Measurements from ENCODE around the gene CHTF18.

Gene CHTF18

DNA sequence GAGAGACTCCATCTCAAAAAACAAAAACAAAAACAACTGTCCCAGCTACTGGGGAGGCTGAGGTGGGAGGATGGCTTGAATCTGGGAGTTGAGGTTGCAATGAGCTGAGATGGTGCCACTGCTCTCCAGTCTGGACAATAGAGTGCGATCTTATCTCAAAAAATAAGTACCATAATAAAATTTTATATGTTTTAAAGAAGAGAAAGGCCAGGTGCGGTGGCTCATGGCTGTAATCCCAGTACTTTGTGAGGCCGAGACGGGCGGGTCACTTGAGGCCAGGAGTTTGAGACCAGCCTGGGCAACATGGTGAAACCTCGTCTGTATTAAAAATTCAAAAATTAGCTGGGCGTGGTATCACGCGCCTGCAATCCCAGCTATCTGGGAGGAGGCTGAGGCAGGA, 11.6 kb upstream of the CHTF18 start:
- no peak for DNase-seq

DNA sequence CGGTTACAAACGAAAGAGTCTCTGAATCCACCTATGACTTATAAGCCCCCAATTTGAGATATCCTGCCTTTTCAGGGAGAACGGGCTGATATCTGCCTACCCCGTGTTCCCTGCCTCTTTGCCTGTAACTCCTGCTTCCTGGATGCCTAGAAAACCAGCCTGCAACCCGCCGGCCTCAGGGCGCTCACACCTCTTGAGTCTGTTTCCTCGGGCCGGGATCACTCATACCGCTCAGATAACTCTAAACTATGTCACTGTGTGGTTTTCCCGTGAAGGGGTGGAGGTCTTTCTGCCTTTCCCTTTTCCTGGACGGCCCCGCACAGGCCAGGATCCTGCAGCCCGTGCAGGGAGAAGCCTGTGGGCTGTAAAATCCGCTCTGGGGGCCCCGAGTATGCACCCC, 10.6 kb upstream of the CHTF18 start:
- DNase-seq, result no peak

DNA sequence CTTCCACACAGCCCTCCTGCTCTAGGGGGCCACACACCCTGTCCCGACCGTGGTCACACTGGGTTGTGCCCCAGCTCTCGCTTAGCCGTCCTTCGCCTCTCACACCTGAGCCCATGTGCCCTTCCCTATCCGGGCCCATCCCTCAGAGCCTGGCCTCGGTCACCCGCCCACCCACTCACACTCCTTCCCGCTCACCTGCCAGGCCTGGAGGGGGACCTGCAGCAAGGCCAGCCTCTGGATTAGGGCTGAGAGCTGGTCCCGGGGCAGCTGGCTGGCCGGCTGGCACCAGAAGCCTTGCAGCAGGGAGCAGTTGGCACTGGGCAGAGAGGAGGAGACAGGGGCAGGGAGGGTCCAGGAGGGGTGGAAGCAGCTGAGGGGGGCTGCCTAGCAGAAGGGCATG, 10.0 kb upstream of the CHTF18 start:
- no peak for DNase-seq

DNA sequence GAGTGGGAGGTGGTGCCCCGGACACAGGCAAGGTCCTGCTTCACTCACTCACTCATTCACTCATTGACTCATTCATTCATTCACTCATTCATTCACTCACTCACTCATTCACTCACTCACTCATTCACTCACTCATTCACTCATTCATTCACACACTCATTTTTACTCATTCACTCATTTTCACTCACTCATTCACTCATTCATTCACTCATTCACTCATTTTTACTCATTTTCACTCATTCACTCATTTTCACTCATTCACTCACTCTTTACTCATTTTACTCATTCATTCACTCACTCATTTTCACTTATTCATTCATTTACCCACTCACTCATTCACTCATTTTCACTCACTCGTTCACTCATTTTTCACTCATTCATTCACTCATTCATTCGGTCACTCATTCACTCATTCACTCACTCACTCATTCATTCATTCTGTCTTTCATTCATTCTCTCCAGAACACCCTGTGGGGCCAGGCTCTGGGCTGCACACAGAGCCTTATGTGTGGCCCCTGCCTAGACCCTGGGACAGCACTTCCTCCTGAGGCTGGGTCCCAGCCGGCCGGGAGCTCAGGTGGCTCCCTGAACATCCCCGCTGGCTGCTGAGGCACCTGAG, 9.4 kb upstream of the CHTF18 start:
- no peak for DNase-seq

DNA sequence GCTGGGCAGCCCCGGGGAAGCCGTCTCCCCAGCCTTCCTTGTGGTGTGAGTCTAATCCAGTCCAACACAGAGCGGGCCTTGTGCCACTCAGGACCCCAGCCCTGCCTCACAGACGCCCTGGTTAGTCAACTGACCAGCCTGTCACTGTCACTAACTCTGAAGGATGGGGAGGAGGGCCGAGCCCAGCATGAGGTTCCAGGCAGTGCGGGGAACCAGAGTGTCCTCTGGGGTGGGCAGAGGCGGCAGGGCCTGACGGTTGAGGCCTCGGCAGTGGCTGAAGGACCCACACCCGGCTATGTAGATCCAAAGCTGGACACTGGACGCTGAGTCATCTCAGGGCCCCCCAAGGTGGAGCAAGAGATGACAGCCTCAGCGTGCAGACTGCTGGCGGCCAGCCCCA, 8.9 kb upstream of the CHTF18 start:
- no peak for DNase-seq

DNA sequence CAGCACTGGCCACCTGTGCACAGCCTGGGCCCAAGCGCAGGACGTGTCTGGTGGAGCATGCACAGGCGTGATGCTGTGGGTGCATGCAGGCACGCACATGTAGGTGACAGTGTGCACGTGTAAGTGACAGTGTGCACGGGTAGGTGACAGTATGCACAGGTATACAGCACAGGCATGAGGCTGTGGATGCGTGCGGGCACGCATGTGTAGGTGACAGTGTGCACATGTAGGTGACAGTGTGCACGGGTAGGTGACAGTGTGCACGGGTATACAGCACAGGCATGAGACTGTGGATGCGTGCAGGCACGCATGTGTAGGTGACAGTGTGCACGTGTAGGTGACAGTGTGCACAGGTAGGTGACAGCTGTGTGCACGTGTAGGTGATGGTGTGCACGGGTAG, 8.1 kb upstream of the CHTF18 start:
- DNase-seq, result no peak

DNA sequence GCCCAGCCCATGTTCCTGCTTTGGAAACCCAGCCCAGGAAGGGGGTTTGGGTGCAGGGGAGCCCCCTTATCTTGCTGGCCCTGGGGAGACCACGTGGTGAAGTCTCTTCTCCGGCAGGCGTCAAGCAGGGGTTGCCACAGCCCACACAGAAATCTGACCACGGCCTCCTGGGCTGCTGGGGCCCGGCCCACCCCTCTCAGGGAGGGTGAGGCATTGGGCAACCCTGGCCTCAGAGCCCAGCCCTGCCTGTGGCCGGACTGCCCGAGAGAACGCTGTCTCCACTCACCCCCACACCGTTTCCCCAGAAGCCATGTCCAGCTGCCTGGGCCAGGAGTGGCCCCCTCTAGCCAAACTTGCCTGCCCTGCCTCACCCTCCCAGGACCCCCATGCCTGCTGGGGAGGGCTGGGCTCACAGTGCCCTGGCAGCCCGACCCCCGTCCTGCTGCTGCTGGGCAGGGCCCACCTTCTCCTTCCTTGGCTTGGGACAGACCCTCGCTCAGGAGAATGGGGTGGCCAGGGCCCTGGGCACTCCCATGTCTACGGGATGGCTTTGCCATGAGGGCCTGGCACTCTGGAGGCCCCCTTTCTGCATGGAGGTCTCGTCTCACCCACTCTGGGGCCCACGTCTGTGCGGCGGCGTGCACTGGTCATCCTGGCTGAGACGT, 6.9 kb upstream of the CHTF18 start:
- no peak for DNase-seq

DNA sequence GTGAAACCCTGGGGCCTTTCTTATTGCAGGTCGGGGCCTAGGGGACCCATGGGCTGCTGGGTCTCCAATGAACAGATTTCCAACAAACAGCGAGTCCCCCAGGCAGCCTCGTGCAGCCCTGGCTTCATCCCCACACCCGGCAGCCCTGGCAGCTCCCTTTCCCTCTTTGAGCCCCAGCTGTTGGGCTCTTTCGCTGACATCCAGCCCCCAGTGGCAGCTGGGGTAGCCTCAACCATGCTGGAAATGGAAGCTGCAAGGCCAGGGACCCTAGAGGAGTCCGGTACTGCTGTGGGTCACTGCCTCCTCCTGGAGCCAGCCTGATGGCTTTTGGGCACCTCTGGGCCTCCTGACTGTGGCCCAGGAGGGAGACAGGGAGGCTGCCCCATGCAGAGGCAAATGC, 6.2 kb upstream of the CHTF18 start:
- DNase-seq, result no peak

DNA sequence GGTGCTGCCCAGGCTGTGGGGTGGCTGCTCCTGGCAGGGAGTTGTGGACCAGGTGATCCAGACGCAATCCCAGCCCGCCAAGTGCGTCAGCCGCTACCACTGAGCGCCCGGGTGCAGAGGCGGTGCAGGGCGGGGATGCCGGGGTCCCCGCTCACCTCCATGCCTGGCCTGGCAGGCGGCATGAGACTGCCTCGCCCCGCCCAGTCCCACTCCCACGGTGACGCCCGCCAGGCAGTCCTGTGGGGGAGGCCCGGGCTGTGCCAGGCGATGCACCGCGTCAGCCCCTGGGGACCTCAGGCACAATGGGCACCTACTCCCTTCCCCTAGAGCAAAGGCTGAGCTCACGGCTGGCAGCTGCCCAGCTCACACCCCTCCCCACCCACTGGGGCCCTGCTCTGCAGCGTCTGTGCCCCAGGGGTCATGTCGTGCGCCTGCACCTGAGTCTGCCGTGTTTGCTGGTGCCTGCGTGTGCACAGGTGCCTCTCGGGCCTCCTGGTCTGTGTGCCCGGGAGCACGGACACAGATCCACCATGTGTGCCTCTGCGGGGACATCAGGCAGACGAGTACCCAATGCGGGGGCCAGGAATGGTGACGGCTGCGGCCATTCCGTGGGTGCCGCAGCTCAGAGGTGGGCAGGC, 5.5 kb upstream of the CHTF18 start:
- DNase-seq, result peak; percentile 52

DNA sequence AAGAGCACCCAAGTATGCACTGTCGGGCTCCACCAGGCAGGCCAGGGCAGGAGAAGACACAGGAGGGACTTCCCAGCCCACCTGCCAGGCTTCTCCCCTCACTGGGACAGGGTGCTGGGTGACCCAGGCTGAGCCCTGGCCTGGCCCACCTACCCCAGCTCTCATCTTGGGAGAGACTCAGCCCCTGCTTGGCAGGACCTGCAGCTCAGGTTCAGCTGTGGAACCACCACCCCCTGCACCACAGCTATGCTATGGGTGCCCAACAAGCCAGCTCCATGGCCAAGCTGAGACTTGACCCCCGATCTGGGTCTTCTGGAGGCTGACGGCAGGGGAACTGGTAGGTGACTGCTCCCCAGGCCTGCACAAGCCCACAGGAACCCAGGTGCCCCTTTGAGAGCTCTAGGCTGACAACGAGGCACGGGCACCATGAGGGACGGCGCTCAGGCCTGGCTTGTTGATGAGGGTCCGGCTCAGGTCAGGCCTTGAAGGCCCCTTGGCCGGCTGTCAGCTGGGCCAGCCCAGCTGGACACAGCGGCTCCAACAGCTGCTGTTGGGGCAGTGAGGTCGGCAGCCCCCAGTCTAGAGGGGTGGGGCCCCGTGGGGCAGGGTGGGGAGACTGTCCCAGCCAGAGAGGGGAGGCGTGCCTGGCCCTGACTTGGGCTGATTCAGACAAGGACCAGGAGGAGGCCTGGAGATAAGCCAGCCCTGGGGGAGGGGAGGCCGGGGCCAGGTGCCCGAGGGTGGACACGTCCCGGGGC, 4.8 kb upstream of the CHTF18 start:
- no peak for DNase-seq

DNA sequence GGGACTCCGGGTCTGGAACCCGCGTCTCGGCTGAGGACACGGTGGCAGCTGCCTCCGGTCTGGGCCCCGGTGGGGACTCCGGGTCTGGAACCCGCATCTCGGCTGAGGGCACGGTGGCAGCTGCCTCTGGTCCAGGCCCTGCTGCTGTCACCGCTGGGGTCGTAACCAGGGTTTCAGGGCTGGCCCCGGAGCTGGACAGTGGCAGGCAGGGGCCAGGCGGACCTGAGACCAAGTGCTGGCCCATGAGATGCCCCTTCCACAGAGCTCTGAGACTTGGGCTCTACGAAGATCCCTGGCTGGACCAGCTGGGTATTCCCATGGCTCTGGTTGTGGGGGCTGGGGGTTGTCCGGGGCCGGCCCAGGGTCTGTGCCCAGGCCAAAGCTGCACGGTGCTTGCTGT, 4.0 kb upstream of the CHTF18 start:
- DNase-seq, result no peak

DNA sequence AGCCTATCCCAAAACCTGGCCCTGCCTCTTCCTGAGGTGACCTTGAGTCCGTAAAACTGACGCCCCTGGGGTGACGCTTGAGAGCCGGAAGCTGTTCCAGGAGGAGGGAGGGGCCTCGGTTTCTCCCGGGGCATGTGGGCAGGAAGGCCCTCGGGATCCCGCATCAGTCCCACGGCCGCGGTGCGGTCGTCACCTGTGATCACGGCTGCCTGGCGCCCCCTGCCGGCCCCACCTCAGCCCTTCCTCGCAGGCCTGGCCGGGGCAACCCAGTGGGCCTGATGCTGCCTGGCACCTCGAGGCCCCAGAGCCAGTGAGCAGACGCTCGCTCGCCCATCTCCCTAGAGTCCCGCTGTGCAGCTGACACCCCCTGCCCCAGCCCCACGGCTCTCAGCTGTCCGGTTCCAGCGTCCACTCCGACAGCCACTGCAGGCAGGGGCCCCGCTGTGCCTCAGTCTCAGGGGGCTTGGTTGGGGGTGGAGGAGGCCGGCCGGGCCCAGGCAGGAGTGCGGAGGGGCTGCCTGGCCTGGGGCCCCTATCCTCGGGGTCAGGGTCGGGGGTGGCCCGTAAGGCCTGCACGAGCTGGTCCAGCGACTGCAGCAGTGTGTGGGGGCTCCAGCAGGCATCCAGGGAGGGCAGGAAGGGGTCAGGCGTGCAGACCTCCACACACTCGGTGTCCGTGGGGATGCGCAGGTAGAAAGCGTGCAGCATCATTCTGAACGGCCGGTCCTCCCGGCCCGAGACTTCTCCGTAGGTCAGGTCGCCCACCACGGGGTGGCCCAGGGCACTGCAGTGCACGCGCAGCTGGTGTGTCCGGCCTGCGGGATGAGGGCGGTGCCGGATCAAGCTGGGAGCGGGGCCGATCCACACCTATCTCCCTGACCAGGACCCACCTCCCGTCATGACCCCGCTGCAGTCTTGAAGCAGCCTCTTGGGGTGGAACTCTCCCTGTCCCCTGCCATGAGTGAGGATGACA, 2.6 kb upstream of the CHTF18 start:
- peak; percentile 10 for DNase-seq

DNA sequence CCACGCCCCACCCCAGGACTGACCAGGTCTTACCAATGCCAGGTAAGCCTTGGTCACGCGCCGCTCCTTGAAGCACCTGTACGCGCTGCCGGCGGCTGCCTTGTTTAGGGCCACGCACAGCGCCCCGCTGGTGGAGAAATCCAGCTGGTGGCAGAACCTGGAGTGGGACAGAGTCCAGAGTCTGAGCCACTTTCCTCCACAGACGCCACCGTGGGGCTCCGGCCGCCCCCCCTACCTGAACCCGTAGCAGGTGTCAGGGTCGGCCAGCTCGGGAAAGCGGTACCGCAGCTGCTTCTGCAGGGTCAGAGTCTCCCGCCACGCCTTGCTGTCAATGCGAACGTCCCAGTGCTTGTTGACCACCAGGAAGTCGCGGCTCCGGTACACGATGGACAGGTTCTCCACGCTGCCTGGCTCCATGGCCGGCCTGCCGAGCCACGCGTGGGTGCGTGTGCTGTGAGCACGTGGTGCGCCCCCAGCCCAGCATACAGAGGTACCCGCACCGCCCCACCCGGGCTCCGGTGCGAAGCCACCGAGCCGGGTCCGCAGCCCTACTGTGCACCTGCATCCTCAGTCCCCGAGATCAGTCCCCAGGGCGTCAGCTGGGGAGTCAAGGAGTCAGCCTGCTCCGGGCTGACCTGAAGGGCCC, 976 bp upstream of the CHTF18 start:
- DNase-seq, result no peak

DNA sequence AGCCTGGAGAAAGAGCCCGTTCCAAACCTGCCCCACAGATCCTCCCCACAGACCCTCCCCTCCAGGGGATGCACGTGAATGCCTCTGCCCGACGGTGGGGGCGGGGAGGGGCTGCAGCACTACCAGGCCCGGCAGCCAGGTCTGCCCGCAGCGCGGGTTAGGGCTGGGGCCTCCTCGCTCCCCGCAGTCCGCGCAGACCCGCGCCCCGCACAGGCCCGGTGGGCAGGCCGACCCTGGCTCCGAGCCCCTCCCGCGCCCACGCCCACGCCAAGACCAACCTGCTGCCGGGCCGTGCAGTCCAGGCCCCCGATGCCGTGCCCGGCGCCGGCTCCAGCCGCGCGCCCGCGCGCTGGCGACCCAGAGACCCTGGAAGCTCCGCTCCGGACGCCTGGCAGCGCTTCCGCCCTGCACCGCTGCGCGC, 432 bp upstream of the CHTF18 start, which contains the start of gene RPUSD1:
Gene RPUSD1 (minus strand): TSS at position 404 of the 421 bp plus-strand sequence. CDS start 644 bp downstream, outside the sequence.
- no peak for DNase-seq

DNA sequence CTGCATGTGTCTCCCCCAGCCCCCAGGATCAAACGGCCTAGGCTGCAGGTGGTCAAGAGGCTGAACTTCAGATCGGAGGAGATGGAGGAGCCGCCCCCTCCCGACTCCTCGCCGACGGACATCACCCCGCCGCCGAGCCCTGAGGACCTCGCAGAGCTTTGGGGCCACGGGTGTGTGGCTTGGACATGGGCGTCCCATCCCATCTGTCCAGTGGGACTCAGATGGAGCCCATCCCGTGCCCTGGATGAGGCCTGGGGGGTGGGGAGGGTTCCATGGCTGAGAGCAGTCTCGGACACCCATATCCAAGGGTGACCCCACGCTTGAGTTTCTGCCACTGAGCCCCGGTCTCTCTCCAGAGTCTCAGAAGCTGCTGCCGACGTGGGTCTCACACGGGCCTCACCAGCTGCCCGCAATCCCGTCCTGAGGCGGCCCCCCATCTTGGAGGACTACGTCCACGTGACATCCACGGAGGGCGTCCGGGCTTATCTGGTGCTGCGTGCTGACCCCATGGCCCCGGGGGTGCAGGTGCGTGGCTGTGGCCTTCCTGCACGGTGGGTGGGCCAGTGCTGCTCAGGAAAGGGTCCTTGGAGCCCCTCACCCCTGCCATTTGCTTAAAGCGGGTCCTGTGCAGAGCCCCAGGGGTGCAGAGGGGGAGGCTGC, 901 bp downstream of the CHTF18 start:
- no peak for DNase-seq

DNA sequence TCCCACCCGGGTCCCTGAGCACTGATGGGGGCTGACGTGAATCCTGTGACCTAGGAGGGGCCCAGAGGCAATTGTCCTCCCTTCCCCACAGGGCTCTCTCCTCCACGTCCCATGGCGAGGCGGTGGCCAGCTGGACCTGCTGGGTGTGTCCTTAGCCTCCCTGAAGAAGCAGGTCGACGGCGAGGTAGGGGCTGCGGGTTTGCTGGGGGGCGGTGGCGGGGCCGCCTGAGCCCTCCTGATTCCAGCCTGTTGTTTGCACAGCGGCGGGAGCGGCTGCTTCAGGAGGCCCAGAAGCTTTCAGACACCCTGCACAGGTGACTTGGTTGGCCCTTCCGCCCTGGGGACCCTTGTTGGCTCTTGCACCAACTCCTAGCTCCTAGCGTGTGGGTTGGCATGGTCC, 1.7 kb downstream of the CHTF18 start:
- no peak for DNase-seq

DNA sequence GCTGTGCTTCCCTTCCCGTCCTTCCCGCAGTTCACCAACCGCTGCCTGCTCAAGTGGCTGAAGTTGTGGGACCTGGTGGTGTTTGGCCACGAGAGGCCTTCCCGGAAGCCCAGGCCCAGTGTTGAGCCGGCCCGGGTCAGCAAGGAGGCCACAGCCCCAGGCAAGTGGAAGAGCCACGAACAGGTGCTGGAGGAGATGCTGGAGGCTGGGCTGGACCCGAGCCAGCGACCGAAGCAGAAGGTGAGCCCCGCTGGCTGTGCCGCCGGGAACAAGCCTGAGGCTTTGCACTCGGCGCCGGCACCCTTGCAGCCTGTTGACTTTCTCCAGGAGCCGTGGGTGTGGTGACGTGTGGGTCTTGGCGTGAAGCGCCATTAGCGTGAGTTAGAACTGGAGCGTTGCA, 2.7 kb downstream of the CHTF18 start:
- DNase-seq, result no peak

DNA sequence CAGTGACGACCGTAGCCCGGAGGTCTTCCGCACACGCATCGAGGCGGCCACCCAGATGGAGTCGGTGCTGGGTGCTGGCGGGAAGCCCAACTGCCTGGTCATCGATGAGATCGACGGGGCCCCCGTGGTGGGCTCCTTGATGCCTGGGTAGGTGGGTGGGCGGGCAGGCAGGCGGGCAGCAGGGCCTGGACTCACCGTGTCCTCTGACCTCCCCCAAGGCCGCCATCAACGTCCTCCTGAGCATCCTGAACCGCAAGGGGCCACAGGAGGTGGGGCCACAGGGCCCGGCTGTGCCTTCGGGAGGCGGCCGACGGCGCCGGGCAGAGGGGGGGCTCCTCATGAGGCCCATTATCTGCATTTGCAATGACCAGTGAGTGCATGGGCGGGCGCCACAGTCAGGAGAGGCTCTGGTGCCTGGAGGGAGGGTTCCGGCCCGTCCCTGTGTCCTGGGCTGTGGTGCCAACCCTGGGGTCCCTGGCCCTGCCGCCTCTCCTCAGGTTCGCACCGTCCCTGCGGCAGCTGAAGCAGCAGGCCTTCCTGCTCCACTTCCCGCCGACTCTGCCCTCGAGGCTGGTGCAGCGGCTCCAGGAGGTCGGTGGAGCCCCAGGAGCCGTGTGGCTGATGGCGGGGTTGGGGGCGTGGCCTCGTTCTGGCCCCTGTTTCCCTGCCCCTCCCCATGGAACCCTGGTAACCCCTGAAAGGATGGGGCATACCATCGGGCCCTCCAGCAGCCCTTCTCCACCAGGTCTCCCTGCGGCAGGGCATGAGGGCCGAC, 4.0 kb downstream of the CHTF18 start:
- DNase-seq, result no peak

DNA sequence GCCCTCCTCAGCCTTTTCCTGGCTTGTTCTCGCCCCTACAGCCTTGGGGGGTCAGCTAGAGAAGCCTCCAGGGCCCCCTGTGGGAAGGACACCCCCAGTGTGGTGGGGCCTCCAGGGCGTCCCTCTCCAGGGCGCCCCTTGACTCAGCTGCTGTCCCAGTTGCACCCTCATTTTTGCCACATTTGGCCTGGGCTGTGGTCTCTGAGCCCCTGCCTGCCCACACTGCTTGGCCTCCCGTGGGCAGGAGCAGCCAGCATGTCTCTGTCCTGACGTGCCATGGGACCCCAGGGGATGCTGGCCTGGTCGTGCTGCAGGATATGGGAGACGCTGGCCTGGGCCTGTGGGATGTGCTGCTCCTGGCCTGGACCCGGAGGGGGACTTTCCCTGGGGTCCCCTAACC, 5.0 kb downstream of the CHTF18 start:
- DNase-seq, result no peak

DNA sequence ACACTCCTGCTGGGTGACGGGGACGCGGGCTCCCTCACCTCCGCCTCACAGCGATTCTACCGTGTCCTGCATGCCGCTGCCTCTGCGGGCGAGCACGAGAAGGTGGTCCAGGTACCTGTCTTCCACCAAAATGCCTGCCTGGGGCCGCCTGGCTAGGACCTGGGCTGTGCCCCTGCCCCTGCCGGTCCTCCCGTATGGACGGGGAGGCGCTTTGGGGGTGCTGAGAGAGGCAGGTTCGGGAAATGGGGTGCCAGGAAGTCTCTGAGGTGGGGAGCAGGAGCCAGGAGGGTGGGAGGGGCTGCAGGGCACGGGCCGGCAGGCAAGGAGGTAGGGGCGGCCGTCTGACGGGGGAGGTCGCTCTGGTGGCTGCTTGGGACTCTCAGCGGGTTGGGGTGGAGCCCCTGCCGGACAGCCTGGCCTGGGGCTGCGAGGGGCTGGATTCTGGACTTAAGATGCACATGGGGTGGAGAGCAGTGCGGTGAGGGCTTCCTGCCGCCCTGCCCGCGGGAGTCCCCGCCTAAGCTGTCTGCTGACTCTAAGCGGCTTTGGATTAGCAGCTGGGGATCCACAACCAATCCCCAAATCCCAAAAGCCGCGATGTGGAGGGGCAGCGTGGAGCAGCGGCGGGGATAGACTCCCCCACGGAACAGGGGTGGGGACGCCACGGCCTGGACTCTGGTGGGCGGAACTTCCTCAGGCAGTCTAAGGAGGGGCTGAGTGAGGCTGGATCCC, 5.8 kb downstream of the CHTF18 start:
- no peak for DNase-seq
